ENCODE measurements around the gene CHFR.

DNA sequence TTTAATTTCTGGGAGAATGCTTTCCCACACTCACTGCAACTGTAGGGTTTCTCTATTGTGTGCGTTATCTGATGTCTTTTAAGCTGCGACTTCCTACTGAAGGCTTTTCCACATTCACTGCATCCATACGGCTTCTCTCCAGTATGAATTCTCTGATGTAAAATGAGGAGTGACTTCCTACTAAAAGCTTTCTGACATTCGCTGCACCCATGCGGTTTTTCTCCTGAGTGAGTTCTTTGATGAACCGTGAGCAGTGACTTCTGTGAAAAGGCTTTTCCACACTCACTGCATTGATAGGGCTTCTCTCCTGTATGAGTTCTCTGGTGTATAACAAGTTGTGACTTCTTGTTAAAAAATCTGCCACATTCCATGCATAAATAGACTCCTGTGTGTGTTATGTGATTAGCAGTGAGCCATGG, 39.0 kb upstream of the CHFR start:
- TF ChIP-seq, protein P1, sequence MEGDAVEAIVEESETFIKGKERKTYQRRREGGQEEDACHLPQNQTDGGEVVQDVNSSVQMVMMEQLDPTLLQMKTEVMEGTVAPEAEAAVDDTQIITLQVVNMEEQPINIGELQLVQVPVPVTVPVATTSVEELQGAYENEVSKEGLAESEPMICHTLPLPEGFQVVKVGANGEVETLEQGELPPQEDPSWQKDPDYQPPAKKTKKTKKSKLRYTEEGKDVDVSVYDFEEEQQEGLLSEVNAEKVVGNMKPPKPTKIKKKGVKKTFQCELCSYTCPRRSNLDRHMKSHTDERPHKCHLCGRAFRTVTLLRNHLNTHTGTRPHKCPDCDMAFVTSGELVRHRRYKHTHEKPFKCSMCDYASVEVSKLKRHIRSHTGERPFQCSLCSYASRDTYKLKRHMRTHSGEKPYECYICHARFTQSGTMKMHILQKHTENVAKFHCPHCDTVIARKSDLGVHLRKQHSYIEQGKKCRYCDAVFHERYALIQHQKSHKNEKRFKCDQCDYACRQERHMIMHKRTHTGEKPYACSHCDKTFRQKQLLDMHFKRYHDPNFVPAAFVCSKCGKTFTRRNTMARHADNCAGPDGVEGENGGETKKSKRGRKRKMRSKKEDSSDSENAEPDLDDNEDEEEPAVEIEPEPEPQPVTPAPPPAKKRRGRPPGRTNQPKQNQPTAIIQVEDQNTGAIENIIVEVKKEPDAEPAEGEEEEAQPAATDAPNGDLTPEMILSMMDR (IDR thresholded peaks at IDR 0.05; ENCODE audit: poor library complexity, severe bottlenecking): no peak
- TF ChIP-seq, protein P2, sequence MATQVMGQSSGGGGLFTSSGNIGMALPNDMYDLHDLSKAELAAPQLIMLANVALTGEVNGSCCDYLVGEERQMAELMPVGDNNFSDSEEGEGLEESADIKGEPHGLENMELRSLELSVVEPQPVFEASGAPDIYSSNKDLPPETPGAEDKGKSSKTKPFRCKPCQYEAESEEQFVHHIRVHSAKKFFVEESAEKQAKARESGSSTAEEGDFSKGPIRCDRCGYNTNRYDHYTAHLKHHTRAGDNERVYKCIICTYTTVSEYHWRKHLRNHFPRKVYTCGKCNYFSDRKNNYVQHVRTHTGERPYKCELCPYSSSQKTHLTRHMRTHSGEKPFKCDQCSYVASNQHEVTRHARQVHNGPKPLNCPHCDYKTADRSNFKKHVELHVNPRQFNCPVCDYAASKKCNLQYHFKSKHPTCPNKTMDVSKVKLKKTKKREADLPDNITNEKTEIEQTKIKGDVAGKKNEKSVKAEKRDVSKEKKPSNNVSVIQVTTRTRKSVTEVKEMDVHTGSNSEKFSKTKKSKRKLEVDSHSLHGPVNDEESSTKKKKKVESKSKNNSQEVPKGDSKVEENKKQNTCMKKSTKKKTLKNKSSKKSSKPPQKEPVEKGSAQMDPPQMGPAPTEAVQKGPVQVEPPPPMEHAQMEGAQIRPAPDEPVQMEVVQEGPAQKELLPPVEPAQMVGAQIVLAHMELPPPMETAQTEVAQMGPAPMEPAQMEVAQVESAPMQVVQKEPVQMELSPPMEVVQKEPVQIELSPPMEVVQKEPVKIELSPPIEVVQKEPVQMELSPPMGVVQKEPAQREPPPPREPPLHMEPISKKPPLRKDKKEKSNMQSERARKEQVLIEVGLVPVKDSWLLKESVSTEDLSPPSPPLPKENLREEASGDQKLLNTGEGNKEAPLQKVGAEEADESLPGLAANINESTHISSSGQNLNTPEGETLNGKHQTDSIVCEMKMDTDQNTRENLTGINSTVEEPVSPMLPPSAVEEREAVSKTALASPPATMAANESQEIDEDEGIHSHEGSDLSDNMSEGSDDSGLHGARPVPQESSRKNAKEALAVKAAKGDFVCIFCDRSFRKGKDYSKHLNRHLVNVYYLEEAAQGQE (IDR thresholded peaks at IDR 0.05; ENCODE audit: borderline replicate concordance): no peak
- no peak for TF ChIP-seq TAF1 (IDR thresholded peaks at IDR 0.05; ENCODE audit: low read depth)
- no peak for TF ChIP-seq POLR2AphosphoS5 (IDR thresholded peaks at IDR 0.05)
- no peak for TF ChIP-seq SMC3 (conservative IDR thresholded peaks at IDR 0.05; ENCODE audit: poor library complexity)
- no peak for TF ChIP-seq EP300 (conservative IDR thresholded peaks at IDR 0.05; ENCODE audit: poor library complexity, severe bottlenecking)
- no peak for TF ChIP-seq RAD21 (conservative IDR thresholded peaks at IDR 0.05)
- no peak for TF ChIP-seq EZH2 (IDR thresholded peaks at IDR 0.05; ENCODE audit: borderline replicate concordance, insufficient read depth, low read length, poor library complexity, severe bottlenecking)

Measured in neural cell (in vitro differentiated cells).